Adipocyte (in vitro differentiated cells): ENCODE results near the gene AKR7A2.
A peak's percentile ranks its signal among the peaks of the same experiment; 100 is the strongest.

Experiments used
- DNase-seq: peaks from one replicate; pipeline ENCODE4 v3.0.0-alpha.2; 2015; ENCODE audit warnings: low read depth
- H3K27me3 ChIP-seq: replicated peaks from 2 replicates; pipeline ENCODE4 v1.7.0; 2013; ENCODE audit warnings: mild to moderate bottlenecking, low read length, moderate library complexity; ENCODE audit not compliant: control insufficient read depth, insufficient read depth
- H3K36me3 ChIP-seq: 2 replicates; pipeline ENCODE4 v1.7.0; 2013; ENCODE audit warnings: low read length, mild to moderate bottlenecking, moderate library complexity; ENCODE audit not compliant: control insufficient read depth, insufficient read depth, severe bottlenecking
- H3K4me1 ChIP-seq: 2 replicates; pipeline ENCODE4 v1.7.0; 2013; ENCODE audit warnings: mild to moderate bottlenecking, low read length, moderate library complexity; ENCODE audit not compliant: control insufficient read depth, insufficient read depth
- H3K4me3 ChIP-seq: 2 replicates; pipeline ENCODE4 v1.7.0; 2013; ENCODE audit warnings: mild to moderate bottlenecking, low read length, moderate library complexity
- H3K9ac ChIP-seq: 2 replicates; pipeline ENCODE4 v1.7.0; 2013; ENCODE audit warnings: mild to moderate bottlenecking, low read length, moderate library complexity
- H3K9me3 ChIP-seq: 2 replicates; pipeline ENCODE4 v1.7.0; 2013; ENCODE audit warnings: mild to moderate bottlenecking, low read length, moderate library complexity; ENCODE audit not compliant: control insufficient read depth

The AKR7A2 gene

DNA sequence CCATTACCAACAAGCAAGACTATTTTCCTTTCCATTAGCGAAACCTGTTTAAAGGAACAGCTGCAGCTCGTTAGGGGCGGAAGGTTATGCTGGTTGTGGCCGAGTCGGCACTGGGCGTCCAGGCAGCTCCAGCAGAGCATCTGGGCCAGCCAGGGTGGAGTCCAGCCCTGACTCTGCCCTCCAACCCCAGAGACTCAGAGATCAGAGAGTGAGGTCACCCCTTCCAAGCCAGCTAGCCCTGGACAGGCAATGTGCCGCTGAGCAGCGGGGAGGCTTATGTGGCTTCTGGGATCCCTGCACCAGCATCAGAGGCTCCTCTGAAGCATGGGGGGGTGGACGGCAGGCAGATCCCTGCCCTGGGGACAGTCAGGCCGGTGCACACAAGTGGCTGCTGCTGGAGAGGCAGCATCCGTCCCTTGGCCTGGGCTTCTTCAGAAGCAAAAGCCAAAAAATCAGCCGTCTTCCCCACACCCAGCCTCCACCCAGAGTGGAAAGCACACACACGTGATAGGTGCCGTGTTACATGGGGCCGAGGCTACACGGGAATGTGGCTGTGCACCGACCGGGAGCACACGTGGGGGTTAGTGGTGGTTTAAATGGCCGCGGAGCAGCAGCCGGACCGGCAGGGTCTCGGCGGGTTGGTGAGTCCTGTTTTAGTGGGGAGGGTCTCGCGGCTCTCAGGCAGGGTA, 30.3 kb upstream of the AKR7A2 start:
- no peak for DNase-seq

DNA sequence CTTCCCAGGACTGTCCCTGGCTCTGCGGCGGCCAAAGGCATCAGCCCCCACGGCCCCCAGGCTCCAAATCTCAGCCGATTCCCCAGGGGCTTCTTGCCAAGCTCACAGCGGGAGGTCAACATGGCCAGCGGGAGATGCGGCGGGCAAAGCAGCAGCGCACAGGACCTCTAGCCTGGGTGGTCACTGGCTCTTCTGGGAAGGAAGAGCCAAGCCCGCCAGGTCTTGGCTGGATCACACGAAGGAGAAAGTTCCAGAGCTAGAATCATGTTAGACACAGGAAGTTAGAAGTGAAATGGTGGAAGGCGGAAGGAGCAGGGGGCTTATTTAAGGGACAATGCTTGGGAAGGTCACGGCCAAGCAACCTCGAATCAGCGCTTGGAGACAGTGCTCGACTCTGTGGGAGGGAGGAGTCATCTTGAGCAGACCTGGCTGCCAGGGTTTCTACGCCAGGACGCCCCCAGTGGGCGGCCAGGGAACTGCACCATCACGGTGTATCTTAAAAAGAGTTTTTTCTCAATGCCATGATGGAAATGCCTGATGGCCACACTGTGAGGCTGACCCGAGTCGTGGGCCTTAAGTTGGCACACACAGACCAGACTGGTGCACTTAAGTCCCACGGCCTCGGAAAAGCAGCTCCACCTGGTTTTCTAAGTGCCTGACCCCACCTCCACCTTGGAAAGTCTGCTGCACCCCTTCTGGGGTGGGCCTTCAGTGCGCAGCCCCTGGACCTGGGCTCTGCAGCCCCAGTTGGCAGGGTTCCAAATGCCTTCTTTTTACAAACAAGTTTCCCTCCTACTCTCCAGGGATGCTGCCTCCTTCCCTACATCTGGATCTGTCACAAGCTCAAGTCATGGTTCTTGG, 29.5 kb upstream of the AKR7A2 start:
- H3K27me3 ChIP-seq, result no peaks in the 10 kb centered on the region
- no peaks in the 10 kb centered on the region for H3K9me3 ChIP-seq
- H3K4me1 ChIP-seq, result peaks cover 12% of the 10 kb centered on the region
- DNase-seq, result peak; percentile 81
- H3K4me3 ChIP-seq, result no peak overlapping the region
- H3K36me3 ChIP-seq, result peaks cover 52% of the 10 kb centered on the region
- H3K9ac ChIP-seq, result peak overlapping the region; percentile 30

More for the DNA sequence above, 30.3 kb upstream of the AKR7A2 start:
- no peaks in the 10 kb centered on the region for H3K27me3 ChIP-seq
- H3K9me3 ChIP-seq, result no peaks in the 10 kb centered on the region
- H3K4me1 ChIP-seq, result peaks cover 12% of the 10 kb centered on the region
- no peak overlapping the region for H3K4me3 ChIP-seq
- peaks cover 53% of the 10 kb centered on the region for H3K36me3 ChIP-seq
- peak overlapping the region; percentile 49 for H3K9ac ChIP-seq

DNA sequence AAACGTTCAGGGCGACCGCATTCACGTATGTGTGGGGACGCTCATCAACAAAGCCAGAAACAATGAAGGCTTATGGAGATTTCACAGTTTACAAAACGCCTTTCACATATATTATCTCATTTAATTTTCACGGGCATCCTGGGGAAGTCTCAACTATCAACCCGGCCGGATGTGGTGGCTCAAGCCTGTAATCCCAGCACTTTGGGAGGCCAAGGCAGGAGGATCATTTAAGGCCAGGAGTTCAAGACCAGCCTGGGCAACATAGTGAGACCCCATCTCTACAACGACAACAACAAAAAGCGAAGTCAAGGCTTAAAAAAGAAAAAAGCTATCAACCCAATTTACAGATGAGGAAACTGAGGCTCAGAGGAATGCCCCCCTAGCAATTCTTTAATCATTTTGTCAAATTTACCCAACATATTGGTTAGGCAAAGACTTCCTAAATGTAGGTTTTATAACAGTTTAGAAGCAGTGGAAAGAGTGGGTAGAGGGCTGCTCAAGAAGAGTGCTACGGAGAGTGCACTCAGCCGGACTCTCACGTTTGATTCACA, 28.5 kb upstream of the AKR7A2 start:
- H3K4me3 ChIP-seq, result no peak overlapping the region
- H3K27me3 ChIP-seq, result no peaks in the 10 kb centered on the region
- no peak for DNase-seq
- H3K9me3 ChIP-seq, result no peaks in the 10 kb centered on the region
- H3K36me3 ChIP-seq, result peaks cover 52% of the 10 kb centered on the region
- H3K9ac ChIP-seq, result no peak overlapping the region
- H3K4me1 ChIP-seq, result peaks cover 12% of the 10 kb centered on the region

DNA sequence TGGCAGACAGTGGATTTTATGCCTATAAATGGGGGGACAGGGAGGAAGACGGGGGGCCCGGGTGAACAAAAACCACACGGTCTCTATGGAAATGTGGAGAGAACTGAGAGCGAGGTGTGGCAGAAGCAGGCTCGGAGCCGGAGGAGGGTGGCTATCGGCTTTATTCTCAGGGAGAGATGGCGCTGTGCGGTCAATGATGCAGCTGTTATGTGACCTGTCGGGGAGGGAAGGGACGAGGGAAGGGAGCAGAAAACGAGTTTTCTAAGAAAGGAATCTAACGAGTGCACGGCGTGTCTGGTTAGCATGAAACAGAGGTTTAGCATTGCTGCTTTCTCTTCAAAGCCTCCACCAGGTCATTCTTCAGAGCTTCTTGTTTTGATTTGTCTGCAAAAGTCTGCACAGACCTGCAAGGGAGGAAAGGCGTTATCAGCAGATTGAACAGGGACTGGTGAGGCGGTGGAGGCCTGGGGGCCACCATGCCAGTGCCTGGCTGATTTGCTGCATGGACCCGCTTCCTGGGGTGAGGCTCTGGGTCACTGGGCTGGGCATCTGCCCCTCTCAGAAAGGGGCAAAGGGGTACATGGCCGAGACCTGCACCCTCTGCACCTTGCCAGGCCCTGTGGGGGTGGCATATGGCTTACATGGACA, 27.4 kb upstream of the AKR7A2 start:
- Histone ChIP-seq H3K36me3 (peaks cover 41% of the 10 kb centered on the region), H3K27me3 (no peaks in the 10 kb centered on the region), H3K9ac (no peak overlapping the region), H3K4me3 (no peak overlapping the region), H3K4me1 (peaks cover 12% of the 10 kb centered on the region), H3K9me3 (no peaks in the 10 kb centered on the region)
- no peak for DNase-seq

DNA sequence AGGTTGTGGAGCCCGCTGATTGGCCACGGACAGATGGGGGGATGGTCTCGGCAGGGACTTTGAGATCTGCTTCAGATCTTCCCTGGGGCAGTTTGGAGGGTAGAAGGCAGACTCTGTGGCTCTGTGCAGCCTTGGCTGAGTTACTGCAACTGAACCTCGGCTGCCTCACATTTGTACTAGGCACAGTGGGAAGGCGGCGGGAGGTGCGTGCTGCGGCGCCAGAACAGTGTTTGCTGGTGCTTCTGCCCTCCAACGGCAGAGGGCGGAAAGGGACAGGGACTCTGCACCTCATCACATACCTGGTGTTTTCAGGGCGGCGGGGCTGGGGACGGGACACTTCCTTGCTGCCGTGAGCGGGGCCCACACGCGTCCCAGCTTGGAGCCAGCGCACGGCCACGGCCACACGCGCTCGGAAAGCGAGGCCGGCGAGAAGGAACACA, 26.4 kb upstream of the AKR7A2 start:
- peaks cover 31% of the 10 kb centered on the region for H3K36me3 ChIP-seq
- H3K9ac ChIP-seq, result no peak overlapping the region
- H3K4me3 ChIP-seq, result no peak overlapping the region
- DNase-seq, result no peak
- peaks cover 12% of the 10 kb centered on the region for H3K4me1 ChIP-seq
- no peaks in the 10 kb centered on the region for H3K9me3 ChIP-seq
- H3K27me3 ChIP-seq, result no peaks in the 10 kb centered on the region

DNA sequence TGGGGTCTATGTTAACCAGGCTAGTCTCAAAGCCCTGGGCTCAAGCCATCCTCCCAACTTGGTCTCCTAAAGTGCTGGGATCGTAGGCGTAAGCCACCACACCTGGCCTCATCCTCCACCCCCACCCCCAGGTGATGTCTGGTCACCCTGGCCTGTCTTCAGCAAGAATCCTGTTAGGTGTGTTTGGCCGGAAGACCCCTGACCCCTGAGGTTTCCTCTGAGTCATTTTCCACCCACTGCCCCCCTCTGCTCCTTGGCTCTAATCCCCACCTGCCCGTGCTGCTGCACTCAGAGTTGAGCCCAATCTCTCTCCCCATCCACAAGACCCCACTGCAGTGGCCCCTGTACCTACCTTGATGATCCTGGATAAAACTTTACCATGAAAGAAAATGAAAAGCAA, 25.3 kb upstream of the AKR7A2 start:
- H3K4me3 ChIP-seq, result no peak overlapping the region
- H3K4me1 ChIP-seq, result peaks cover 8% of the 10 kb centered on the region
- H3K27me3 ChIP-seq, result no peaks in the 10 kb centered on the region
- no peak for DNase-seq
- peaks cover 22% of the 10 kb centered on the region for H3K36me3 ChIP-seq
- no peak overlapping the region for H3K9ac ChIP-seq
- no peaks in the 10 kb centered on the region for H3K9me3 ChIP-seq

DNA sequence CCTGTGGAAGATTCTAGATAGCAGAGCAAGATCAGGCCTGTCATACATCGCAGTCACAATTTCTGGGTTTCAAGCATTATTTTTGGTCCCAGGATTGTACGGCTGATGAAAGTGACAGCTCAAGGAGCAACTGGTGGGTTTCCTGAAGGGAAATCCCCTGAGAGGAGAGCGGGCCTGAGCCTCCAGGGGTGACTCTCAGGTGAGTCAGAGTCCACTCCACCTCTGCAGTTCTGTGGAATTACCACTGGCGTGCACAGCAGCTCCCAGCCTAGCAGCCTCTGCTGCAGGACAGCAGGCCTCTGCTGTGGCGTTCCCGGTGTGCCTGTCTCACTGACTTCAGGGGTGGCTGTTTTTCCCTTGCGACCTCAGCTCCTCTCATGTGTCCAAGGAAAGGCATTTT, 24.6 kb upstream of the AKR7A2 start:
- no peak overlapping the region for H3K4me3 ChIP-seq
- peaks cover under 1% of the 10 kb centered on the region for H3K4me1 ChIP-seq
- peaks cover 21% of the 10 kb centered on the region for H3K36me3 ChIP-seq
- no peaks in the 10 kb centered on the region for H3K27me3 ChIP-seq
- no peaks in the 10 kb centered on the region for H3K9me3 ChIP-seq
- DNase-seq, result no peak
- no peak overlapping the region for H3K9ac ChIP-seq

DNA sequence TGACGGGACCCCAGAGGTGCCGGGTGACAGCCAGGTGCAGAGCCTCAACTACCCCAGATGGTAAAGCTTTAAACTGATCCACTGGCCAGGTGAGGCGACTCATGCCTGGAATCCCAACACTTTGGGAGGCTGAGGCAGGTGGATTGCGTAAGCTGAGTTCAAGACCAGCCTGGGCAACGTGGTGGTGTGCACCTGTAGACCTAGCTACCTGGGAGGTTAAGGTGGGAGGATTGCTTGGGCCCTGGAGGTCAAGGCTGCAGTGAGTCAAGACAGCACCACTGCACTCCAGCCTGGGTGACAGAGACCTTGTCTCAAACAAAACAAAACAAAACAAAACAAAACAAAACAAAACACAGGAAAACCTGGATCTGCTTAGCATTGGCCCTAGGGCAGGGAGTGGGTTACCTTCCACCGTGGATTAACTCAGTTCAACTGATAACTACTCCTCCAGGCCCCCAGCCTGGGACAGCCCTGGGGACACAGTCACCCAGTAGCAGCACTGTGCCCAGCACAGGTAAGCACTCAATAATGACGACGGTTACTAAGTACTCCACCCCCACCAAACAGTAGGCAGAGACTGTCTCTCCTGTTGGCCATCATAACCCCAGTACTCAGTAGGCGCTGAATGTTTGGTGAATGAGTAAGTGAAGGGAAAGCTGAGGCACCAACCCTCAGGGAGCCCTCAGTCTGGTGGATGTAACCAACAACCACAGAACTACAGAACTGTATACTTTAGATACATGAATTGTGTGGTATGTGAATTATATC, 21.8 kb upstream of the AKR7A2 start:
- Histone ChIP-seq H3K27me3 (no peaks in the 10 kb centered on the region), H3K36me3 (peaks cover 12% of the 10 kb centered on the region), H3K9me3 (no peaks in the 10 kb centered on the region), H3K4me3 (no peak overlapping the region), H3K4me1 (no peaks in the 10 kb centered on the region), H3K9ac (no peak overlapping the region)
- DNase-seq, result no peak

DNA sequence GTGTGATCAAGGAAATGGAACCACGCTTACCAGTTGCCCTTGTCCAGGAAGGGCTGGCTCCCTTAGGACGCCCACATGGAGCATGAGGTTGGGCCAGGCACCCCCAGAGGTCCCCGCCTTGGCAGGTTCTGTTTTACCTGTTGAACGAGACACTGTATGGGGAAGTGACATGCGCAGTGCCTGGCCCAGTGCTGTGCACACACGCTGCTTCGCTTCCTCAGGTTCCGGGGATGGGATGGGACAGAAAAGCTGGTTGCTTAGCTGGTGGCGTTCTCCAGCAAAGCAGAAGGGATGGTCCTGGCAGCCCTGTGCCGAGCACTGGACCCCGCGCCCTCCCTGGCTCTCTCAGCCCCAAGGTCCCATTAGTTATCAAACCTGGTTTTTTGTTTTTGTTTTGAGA, 20.9 kb upstream of the AKR7A2 start:
- no peaks in the 10 kb centered on the region for H3K4me1 ChIP-seq
- DNase-seq, result no peak
- H3K36me3 ChIP-seq, result peaks cover 20% of the 10 kb centered on the region
- no peak overlapping the region for H3K4me3 ChIP-seq
- H3K9ac ChIP-seq, result no peak overlapping the region
- no peaks in the 10 kb centered on the region for H3K9me3 ChIP-seq
- no peaks in the 10 kb centered on the region for H3K27me3 ChIP-seq

DNA sequence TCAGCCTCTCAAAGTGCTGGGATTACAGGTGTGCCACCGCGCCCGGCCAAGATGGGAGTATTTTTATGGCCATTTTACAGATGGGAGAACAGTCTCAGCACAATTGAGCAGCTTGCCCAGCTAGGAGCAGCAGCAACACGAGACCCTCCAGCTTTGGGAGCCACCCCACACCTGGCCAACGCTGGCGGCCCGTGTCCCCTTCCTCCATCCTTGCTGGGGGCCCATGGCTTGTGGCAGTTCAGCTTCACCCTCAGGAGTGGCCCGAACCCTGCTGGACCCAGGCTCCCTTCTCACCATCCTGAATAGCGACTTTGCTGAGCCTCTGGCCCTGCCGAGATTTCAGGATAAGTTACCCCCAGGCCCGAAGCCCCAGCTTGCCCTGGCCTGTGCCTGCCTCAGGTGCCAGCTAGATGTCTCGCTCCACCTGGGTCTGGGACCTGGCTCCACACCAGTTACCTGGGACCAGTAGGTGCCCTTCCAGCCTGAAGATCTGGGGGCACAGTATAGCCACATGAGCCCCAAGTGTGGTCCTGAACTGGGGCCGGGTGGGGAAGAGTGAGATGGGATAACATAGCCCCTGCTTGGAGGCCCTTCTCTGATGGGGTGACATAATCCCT, 19.4 kb upstream of the AKR7A2 start:
- no peaks in the 10 kb centered on the region for H3K4me1 ChIP-seq
- H3K4me3 ChIP-seq, result no peak overlapping the region
- H3K9me3 ChIP-seq, result no peaks in the 10 kb centered on the region
- H3K9ac ChIP-seq, result no peak overlapping the region
- DNase-seq, result no peak
- no peaks in the 10 kb centered on the region for H3K27me3 ChIP-seq
- H3K36me3 ChIP-seq, result peaks cover 34% of the 10 kb centered on the region
